WTC11 (cell line): ENCODE measurements around the gene NEK4. TPM values are rescaled to one million over a fixed set of nuclear protein-coding genes. Genes with fewer than 3 reads are reported as not detected.

Experiments used
- ATAC-seq: fragments of 200-7000 bp; cut with Tn5 transposase; 2 replicates; pipeline ENCODE4 v1.10.0; 2021; ENCODE audit warnings: mild to moderate bottlenecking, moderate library complexity
- CTCF ChIA-PET: fragments of 300-600 bp; sonication (Branson Sonifier 250); formaldehyde crosslinking; loops from one replicate; lab custom pipeline; 2021; ENCODE audit warnings: antibody characterized with exemption; lab: Charles Lee
- POLR2A ChIA-PET: fragments of 350-600 bp; sonication (Branson Sonifier 250); formaldehyde crosslinking; loops from one replicate; lab custom pipeline; 2021; ENCODE audit warnings: antibody characterized with exemption; lab: Charles Lee
- DNase-seq: peaks from one replicate; pipeline ENCODE4 v3.0.0; 2021; ENCODE audit warnings: low spot score
- H3K27ac Mint-ChIP-seq: 2 replicates; pipeline ENCODE4 v1.8.0; 2021; ENCODE audit warnings: mixed read lengths
- H3K27me3 Mint-ChIP-seq: 2 replicates; pipeline ENCODE4 v1.8.0; 2021; ENCODE audit warnings: low read depth, mild to moderate bottlenecking, moderate library complexity, mixed read lengths
- H3K36me3 Mint-ChIP-seq: 2 replicates; pipeline ENCODE4 v1.8.0; 2021; ENCODE audit warnings: mixed read lengths
- H3K4me1 Mint-ChIP-seq: 2 replicates; pipeline ENCODE4 v1.8.0; 2022; ENCODE audit warnings: mixed read lengths
- H3K4me3 Mint-ChIP-seq: 2 replicates; pipeline ENCODE4 v1.8.0; 2021; ENCODE audit warnings: mild to moderate bottlenecking, moderate library complexity, mixed read lengths
- H3K9me3 Mint-ChIP-seq: 2 replicates; pipeline ENCODE4 v1.8.0; 2021; ENCODE audit warnings: mixed read lengths
- ARID4B ChIP-seq: sonication (generic); formaldehyde crosslinking; IDR thresholded peaks from 2 replicates; pipeline ENCODE4 v1.8.0; 2023; ENCODE audit warnings: missing genetic modification reagents, mild to moderate bottlenecking, borderline replicate concordance
- CREM ChIP-seq: sonication (generic); formaldehyde crosslinking; IDR thresholded peaks from 2 replicates; pipeline ENCODE4 v1.8.1; 2022; ENCODE audit warnings: mild to moderate bottlenecking, missing genetic modification reagents, moderate library complexity
- CTCF ChIP-seq: fragments of 200-600 bp; IDR thresholded peaks from 2 replicates; pipeline ENCODE4 v1.8.0; 2022; ENCODE audit warnings: antibody characterized with exemption
- E2F1 ChIP-seq: sonication (generic); formaldehyde crosslinking; IDR thresholded peaks from 2 replicates; pipeline ENCODE4 v1.8.0; 2022; ENCODE audit warnings: mild to moderate bottlenecking, missing genetic modification reagents
- JUN ChIP-seq: sonication (generic); formaldehyde crosslinking; IDR thresholded peaks from 2 replicates; pipeline ENCODE4 v1.8.0; 2023; ENCODE audit warnings: mild to moderate bottlenecking, missing genetic modification reagents
- OVOL2 ChIP-seq: fragments of 250-450 bp; sonication (Bioruptor Pico); IDR thresholded peaks from 2 replicates; pipeline ENCODE4 v1.9.0; 2021; ENCODE audit warnings: mild to moderate bottlenecking, borderline replicate concordance
- RORB ChIP-seq: fragments of 250-450 bp; sonication (Bioruptor Pico); IDR thresholded peaks from 2 replicates; pipeline ENCODE4 v1.9.0; 2021; ENCODE audit warnings: mild to moderate bottlenecking
- SMAD4 ChIP-seq: sonication (generic); formaldehyde crosslinking; IDR thresholded peaks from 2 replicates; pipeline ENCODE4 v1.8.0; 2022; ENCODE audit warnings: mild to moderate bottlenecking, missing genetic modification reagents
- ZNF232 ChIP-seq: sonication (generic); formaldehyde crosslinking; IDR thresholded peaks from 2 replicates; pipeline ENCODE4 v1.8.0; 2022; ENCODE audit warnings: mild to moderate bottlenecking, missing genetic modification reagents
- ZNF416 ChIP-seq: fragments of 250-450 bp; sonication (Bioruptor Pico); IDR thresholded peaks from 2 replicates; pipeline ENCODE4 v1.9.0; 2021; ENCODE audit warnings: mild to moderate bottlenecking, inconsistent platforms
- total RNA-seq: library from RNA; stranded (reverse); gene quantifications from 3 replicates; pipeline ENCODE4 v1.2.3, GENCODE V29; 2021
- TF ChIP-seq, protein P1 (sequence below): sonication (generic); formaldehyde crosslinking; IDR thresholded peaks from 2 replicates; pipeline ENCODE4 v1.8.1; 2022; ENCODE audit warnings: mild to moderate bottlenecking, missing genetic modification reagents, moderate library complexity, borderline replicate concordance
- TF ChIP-seq, protein P2 (sequence below): sonication (generic); formaldehyde crosslinking; IDR thresholded peaks from 2 replicates; pipeline ENCODE4 v1.8.1; 2023; ENCODE audit warnings: mild to moderate bottlenecking, moderate library complexity, missing genetic modification reagents

Gene NEK4
- total RNA-seq, 1 experiment from 2014 or later, result 31.4 TPM

GRCh38 chr3:52743721-52744120 lies 27.0 kb downstream of the NEK4 start (continued):
- TF ChIP-seq OVOL2 (CRISPR knock-in tag), result no peak

GRCh38 chr3:52743152-52743551 lies 27.6 kb downstream of the NEK4 start:
- H3K4me3 Mint-ChIP-seq, result no peak overlapping the region
- POLR2A ChIA-PET, result no interaction called here
- H3K36me3 Mint-ChIP-seq, result peaks cover 66% of the 10 kb centered on the region
- CTCF ChIA-PET, result interaction anchor here (0.9 to 1.9 kb wide), 3 partner anchors 28 to 78 kb away, joined by 3 to 6 read pairs (median 4); partner anchors contain the start of gene NEK4
- no peaks in the 10 kb centered on the region for H3K27me3 Mint-ChIP-seq
- DNase-seq (no peak), ATAC-seq (no peak)
- H3K9me3 Mint-ChIP-seq, result no peaks in the 10 kb centered on the region
- H3K27ac Mint-ChIP-seq, result no peak overlapping the region
- H3K4me1 Mint-ChIP-seq, result no peaks in the 10 kb centered on the region
- TF ChIP-seq, protein P1, sequence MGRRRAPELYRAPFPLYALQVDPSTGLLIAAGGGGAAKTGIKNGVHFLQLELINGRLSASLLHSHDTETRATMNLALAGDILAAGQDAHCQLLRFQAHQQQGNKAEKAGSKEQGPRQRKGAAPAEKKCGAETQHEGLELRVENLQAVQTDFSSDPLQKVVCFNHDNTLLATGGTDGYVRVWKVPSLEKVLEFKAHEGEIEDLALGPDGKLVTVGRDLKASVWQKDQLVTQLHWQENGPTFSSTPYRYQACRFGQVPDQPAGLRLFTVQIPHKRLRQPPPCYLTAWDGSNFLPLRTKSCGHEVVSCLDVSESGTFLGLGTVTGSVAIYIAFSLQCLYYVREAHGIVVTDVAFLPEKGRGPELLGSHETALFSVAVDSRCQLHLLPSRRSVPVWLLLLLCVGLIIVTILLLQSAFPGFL (CRISPR knock-in tag), result no peak
- TF ChIP-seq SMAD4 (CRISPR knock-in tag) (no peak), E2F1 (CRISPR knock-in tag) (no peak)

GRCh38 chr3:52742418-52743041 lies 28.2 kb downstream of the NEK4 start:
- ATAC-seq, result no peak
- Mint-ChIP-seq H3K9me3 (no peaks in the 10 kb centered on the region), H3K4me3 (no peak overlapping the region)
- TF ChIP-seq CTCF, result 0 out of 2 replicates have a peak, but pooled peaks have one; percentile 16
- no peak for TF ChIP-seq CREM (CRISPR knock-in tag)
- TF ChIP-seq, all 79 proteins: peak for 1
- no peaks in the 10 kb centered on the region for H3K4me1 Mint-ChIP-seq
- H3K27me3 Mint-ChIP-seq, result no peaks in the 10 kb centered on the region
- peaks cover 66% of the 10 kb centered on the region for H3K36me3 Mint-ChIP-seq
- no peak overlapping the region for H3K27ac Mint-ChIP-seq
- POLR2A ChIA-PET, result no interaction called here
- CTCF ChIA-PET, result interaction anchor here (0.8 to 1.9 kb wide), 4 partner anchors 28 to 78 kb away, joined by 3 to 7 read pairs (median 5); partner anchors contain the start of gene NEK4
- DNase-seq, result no peak

DNA sequence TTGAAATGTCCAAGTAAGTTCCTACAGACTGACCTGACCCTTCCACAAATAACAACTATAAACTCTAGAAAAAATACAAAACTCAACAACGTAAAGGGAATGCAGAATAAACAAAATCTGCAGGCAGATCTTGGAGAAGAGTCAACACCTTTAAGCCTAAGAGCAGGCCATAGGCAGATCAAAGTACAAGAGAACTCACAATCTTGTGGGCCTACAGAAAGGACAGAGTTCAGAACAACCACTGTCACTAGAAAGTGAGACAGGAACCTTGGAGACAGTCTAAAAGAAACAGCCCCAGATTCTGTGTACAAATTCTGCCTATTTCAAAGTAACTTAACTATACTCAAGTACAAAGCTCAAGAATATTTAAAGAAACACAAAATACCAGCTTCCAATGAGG lies 31.0 kb downstream of the NEK4 start:
- Mint-ChIP-seq H3K27ac (no peak overlapping the region), H3K9me3 (no peaks in the 10 kb centered on the region), H3K27me3 (no peaks in the 10 kb centered on the region), H3K4me3 (no peak overlapping the region), H3K36me3 (peaks cover 65% of the 10 kb centered on the region), H3K4me1 (no peaks in the 10 kb centered on the region)
- no peak for ATAC-seq
- POLR2A ChIA-PET, result no interaction called here
- CTCF ChIA-PET, result no interaction called here
- DNase-seq, result no peak
- TF ChIP-seq, protein P2, sequence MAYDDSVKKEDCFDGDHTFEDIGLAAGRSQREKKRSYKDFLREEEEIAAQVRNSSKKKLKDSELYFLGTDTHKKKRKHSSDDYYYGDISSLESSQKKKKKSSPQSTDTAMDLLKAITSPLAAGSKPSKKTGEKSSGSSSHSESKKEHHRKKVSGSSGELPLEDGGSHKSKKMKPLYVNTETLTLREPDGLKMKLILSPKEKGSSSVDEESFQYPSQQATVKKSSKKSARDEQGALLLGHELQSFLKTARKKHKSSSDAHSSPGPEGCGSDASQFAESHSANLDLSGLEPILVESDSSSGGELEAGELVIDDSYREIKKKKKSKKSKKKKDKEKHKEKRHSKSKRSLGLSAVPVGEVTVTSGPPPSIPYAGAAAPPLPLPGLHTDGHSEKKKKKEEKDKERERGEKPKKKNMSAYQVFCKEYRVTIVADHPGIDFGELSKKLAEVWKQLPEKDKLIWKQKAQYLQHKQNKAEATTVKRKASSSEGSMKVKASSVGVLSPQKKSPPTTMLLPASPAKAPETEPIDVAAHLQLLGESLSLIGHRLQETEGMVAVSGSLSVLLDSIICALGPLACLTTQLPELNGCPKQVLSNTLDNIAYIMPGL, result no peak
- no peak for TF ChIP-seq ARID4B (CRISPR knock-in tag)
- TF ChIP-seq, protein P1 (CRISPR knock-in tag), result no peak
- no peak for TF ChIP-seq CTCF
- no peak for TF ChIP-seq ZNF416 (CRISPR knock-in tag)
- TF ChIP-seq RORB (CRISPR knock-in tag), result no peak
- no peak for TF ChIP-seq JUN (CRISPR knock-in tag)
- no peak for TF ChIP-seq ZNF232 (CRISPR knock-in tag)
- no peak for TF ChIP-seq E2F1 (CRISPR knock-in tag)
